ENCODE results near the gene LMOD1. TPM values are rescaled to one million over a fixed set of nuclear protein-coding genes. Genes with fewer than 3 reads are reported as not detected.

LMOD1 gene
- 2.2 and 2.4 TPM in 2 replicates for total RNA-seq

GRCh38 chr1:201946224-201946908 is at the start of gene LMOD1:
LMOD1 (minus strand) TSS chr1:201946548; CDS start chr1:201946340, 208 bp downstream.

GRCh38 chr1:201982623-201983379 is 36.5 kb upstream of the LMOD1 start, which contains the start of gene RNPEP:
RNPEP (plus strand) TSS chr1:201982648; CDS start chr1:201982667, 19 bp downstream.

GRCh38 chr1:201955009-201955728 is 8.8 kb upstream of the LMOD1 start, which contains the start of gene TIMM17A:
TIMM17A (plus strand) TSS chr1:201955503; CDS start chr1:201955527, 24 bp downstream.

GRCh38 chr1:201888282-201889089 is 57.9 kb downstream of the LMOD1 start, which contains the start of gene SHISA4:
SHISA4 (plus strand) TSS chr1:201888898; CDS start chr1:201888995, 97 bp downstream.

Other genes starting within 250 kb of the LMOD1 start
- 19.0 and 21.1 TPM in 2 replicates for gene IPO9, start 117.4 kb downstream of the LMOD1 start, total RNA-seq
- 23.6 and 26.4 TPM in 2 replicates for gene SHISA4, start 57.6 kb downstream of the LMOD1 start, total RNA-seq
- 48.5 and 51.6 TPM in 2 replicates for gene TIMM17A, start 9.0 kb upstream of the LMOD1 start, total RNA-seq
- gene RNPEP, start 36.1 kb upstream of the LMOD1 start, total RNA-seq: 66.7 and 70.5 TPM in 2 replicates
- under 0.01 and 0.17 TPM in 2 replicates for gene ELF3, start 64.0 kb upstream of the LMOD1 start, total RNA-seq
- gene GPR37L1, start 176.4 kb upstream of the LMOD1 start, total RNA-seq: not detected in 2 replicates
- 17.7 and 25.2 TPM in 2 replicates for gene ARL8A, start 198.2 kb upstream of the LMOD1 start, total RNA-seq
- not detected in 2 replicates for gene PTPN7, start 214.1 kb upstream of the LMOD1 start, total RNA-seq
- gene LGR6, start 247.3 kb upstream of the LMOD1 start, total RNA-seq: under 0.01 TPM in 1 of 2 replicates, not detected in the other

Data from bronchus fibroblast of lung (primary cell).